LNCaP clone FGC (cell line): Measurements from ENCODE around the gene OSGIN1.

Source experiments
- DNase-seq: peaks from one replicate; pipeline ENCODE4 v3.0.0-alpha.2; 2011; ENCODE audit warnings: low read depth
- H3K4me3 ChIP-seq: 2 replicates; pipeline ENCODE4 v1.5.1; 2011; ENCODE audit warnings: mild to moderate bottlenecking, low read depth, low read length, control low read depth
- CTCF ChIP-seq: IDR thresholded peaks from 2 replicates; pipeline ENCODE4 v1.5.1; 2012; ENCODE audit warnings: mild to moderate bottlenecking; ENCODE audit not compliant: control insufficient read depth, insufficient read depth; ENCODE audit errors: extremely low read depth

OSGIN1 gene

GRCh38 chr16:83956336-83957289 is 3.6 kb downstream of the OSGIN1 start:
- TF ChIP-seq CTCF: peak; percentile 87
- H3K4me3 ChIP-seq: no peak overlapping the region
- peak; percentile 51 for DNase-seq

GRCh38 chr16:83957296-83957855 is 4.3 kb downstream of the OSGIN1 start:
- no peak for DNase-seq
- TF ChIP-seq CTCF: no peak
- H3K4me3 ChIP-seq: no peak overlapping the region

GRCh38 chr16:83958137-83958845 is 5.3 kb downstream of the OSGIN1 start:
- no peak for TF ChIP-seq CTCF
- no peak for DNase-seq
- no peak overlapping the region for H3K4me3 ChIP-seq

GRCh38 chr16:83958846-83959565 is 6.0 kb downstream of the OSGIN1 start:
- no peak overlapping the region for H3K4me3 ChIP-seq
- DNase-seq: no peak
- TF ChIP-seq CTCF: no peak

- no peak for TF ChIP-seq CTCF
- DNase-seq: no peak
- no peak overlapping the region for H3K4me3 ChIP-seq
Observed at GRCh38 chr16:83959656-83960434, 6.8 kb downstream of the OSGIN1 start.
